Gastrocnemius medialis (tissue), 4 donors: ENCODE results near the gene FBRSL1.

ENCODE experiments used
- POLR2A ChIP-seq, 2 donors: fragments of 450-650 bp; IDR thresholded peaks; one replicate each; pipeline ENCODE4 v1.6.1; 2017; ENCODE audit warnings: antibody characterized with exemption in 2 of 2, mild to moderate bottlenecking in 2 of 2, moderate library complexity in 2 of 2
- TF ChIP-seq, protein P1 (sequence below), 5 experiments: fragments of 450-650 bp in 3 of 5; fragments of 200-600 bp in 2 of 5; sonication (generic) in 2 of 5; IDR thresholded peaks in 4 of 5; conservative IDR thresholded peaks in 1 of 5; 1 replicate in 4 of 5; 2 replicates in 1 of 5; pipeline ENCODE4 v1.5.1; 2016 to 2019; ENCODE audit warnings: antibody characterized with exemption in 5 of 5, mild to moderate bottlenecking in 3 of 5, moderate library complexity in 3 of 5

DNA sequence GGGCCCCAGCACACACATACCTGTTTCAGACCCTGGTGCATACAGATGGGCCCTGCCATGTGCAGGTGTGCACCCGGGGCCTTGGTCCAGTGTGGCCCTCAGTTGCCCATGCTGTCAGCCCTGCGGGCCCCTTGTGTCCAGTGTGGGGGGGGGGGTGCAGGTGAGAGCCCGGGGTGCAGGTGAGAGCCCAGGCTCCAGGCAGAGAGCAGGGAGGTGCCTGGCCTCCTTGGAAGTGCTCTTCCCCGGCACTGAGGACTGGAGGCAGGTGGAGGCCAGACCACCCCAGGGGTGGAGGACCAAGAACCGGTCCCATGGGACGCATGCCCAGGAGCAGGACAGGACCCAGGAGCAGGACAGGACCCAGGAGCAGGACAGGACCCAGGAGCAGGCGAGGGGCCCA lies 40.9 kb downstream of the FBRSL1 start:
- no peak for TF ChIP-seq POLR2A (IDR thresholded peaks at IDR 0.05)
- TF ChIP-seq, protein P1, sequence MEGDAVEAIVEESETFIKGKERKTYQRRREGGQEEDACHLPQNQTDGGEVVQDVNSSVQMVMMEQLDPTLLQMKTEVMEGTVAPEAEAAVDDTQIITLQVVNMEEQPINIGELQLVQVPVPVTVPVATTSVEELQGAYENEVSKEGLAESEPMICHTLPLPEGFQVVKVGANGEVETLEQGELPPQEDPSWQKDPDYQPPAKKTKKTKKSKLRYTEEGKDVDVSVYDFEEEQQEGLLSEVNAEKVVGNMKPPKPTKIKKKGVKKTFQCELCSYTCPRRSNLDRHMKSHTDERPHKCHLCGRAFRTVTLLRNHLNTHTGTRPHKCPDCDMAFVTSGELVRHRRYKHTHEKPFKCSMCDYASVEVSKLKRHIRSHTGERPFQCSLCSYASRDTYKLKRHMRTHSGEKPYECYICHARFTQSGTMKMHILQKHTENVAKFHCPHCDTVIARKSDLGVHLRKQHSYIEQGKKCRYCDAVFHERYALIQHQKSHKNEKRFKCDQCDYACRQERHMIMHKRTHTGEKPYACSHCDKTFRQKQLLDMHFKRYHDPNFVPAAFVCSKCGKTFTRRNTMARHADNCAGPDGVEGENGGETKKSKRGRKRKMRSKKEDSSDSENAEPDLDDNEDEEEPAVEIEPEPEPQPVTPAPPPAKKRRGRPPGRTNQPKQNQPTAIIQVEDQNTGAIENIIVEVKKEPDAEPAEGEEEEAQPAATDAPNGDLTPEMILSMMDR (IDR thresholded peaks at IDR 0.05 in 4 of 5, conservative IDR thresholded peaks at IDR 0.05 in 1 of 5) = no peak
